Liver (tissue), 9 donors: ENCODE measurements around the gene ATP1A3. TPM values are rescaled to one million over a fixed set of nuclear protein-coding genes. Genes with fewer than 3 reads are reported as not detected.

Source experiments
- DNase-seq: peaks from one replicate; pipeline ENCODE4 v3.0.0-alpha.2; 2017; ENCODE audit warnings: low spot score
- H3K27ac ChIP-seq, 2 donors: one replicate each; pipeline ENCODE4 v1.7.0; 2013; ENCODE audit warnings: inconsistent platforms in 2 of 2, low read length in 2 of 2, control low read depth in 1 of 2, low read depth in 1 of 2, mild to moderate bottlenecking in 1 of 2
- H3K27me3 ChIP-seq, 4 donors: one replicate each; pipeline versions ENCODE4 v1.6.1 to v1.7.0; 2013; ENCODE audit warnings: low read length in 3 of 4, inconsistent platforms in 1 of 4, mild to moderate bottlenecking in 1 of 4, moderate library complexity in 1 of 4; ENCODE audit not compliant: control insufficient read depth in 4 of 4, insufficient read depth in 4 of 4
- H3K36me3 ChIP-seq, 4 donors: one replicate each; pipeline versions ENCODE4 v1.6.1 to v1.7.0; 2013; ENCODE audit warnings: low read length in 3 of 4, mild to moderate bottlenecking in 3 of 4, low read depth in 1 of 4, moderate library complexity in 1 of 4; ENCODE audit not compliant: control insufficient read depth in 4 of 4, insufficient read depth in 3 of 4
- H3K4me1 ChIP-seq, 4 donors: one replicate each; pipeline versions ENCODE4 v1.6.1 to v1.7.0; 2013; ENCODE audit warnings: low read length in 3 of 4, mild to moderate bottlenecking in 3 of 4, moderate library complexity in 1 of 4; ENCODE audit not compliant: control insufficient read depth in 4 of 4, insufficient read depth in 4 of 4
- H3K4me3 ChIP-seq, 3 donors: one replicate each; pipeline versions ENCODE4 v1.6.1 to v1.7.0; 2013; ENCODE audit warnings: low read length in 3 of 3, control low read depth in 1 of 3, low read depth in 1 of 3, mild to moderate bottlenecking in 1 of 3
- H3K9ac ChIP-seq, 2 donors: one replicate each; pipeline ENCODE4 v1.7.0; 2013; ENCODE audit warnings: low read length in 2 of 2, mild to moderate bottlenecking in 2 of 2, moderate library complexity in 2 of 2, control low read depth in 1 of 2, low read depth in 1 of 2
- H3K9me3 ChIP-seq, 4 donors: one replicate each; pipeline versions ENCODE4 v1.6.1 to v1.7.0; 2013; ENCODE audit warnings: low read length in 3 of 4; ENCODE audit not compliant: control insufficient read depth in 4 of 4
- EGR1 ChIP-seq, 2 donors: IDR thresholded peaks; 2 replicates each; pipeline ENCODE4 v1.6.1; 2016 to 2018; ENCODE audit warnings: antibody characterized with exemption in 2 of 2, low read depth in 2 of 2
- FOXA1 ChIP-seq: IDR thresholded peaks from 2 replicates; pipeline ENCODE4 v1.6.1; 2016; ENCODE audit warnings: antibody characterized with exemption
- FOXA2 ChIP-seq: IDR thresholded peaks from 2 replicates; pipeline ENCODE4 v1.6.1; 2016; ENCODE audit warnings: antibody characterized with exemption
- GABPA ChIP-seq, 2 donors: IDR thresholded peaks in 1 of 2; conservative IDR thresholded peaks in 1 of 2; 2 replicates each; pipeline ENCODE4 v1.6.1; 2016; ENCODE audit warnings: antibody characterized with exemption in 2 of 2, mild to moderate bottlenecking in 1 of 2, moderate library complexity in 1 of 2
- HNF4A ChIP-seq, 2 donors: conservative IDR thresholded peaks; 2 replicates each; pipeline ENCODE4 v1.6.1; 2016; ENCODE audit warnings: antibody characterized with exemption in 2 of 2, mild to moderate bottlenecking in 2 of 2
- JUND ChIP-seq, 2 donors: IDR thresholded peaks; 2 replicates each; pipeline ENCODE4 v1.6.1; 2016; ENCODE audit warnings: antibody characterized with exemption in 2 of 2
- NR2F2 ChIP-seq: IDR thresholded peaks from 2 replicates; pipeline ENCODE4 v1.6.1; 2016; ENCODE audit warnings: antibody characterized with exemption
- RAD21 ChIP-seq, 2 donors: IDR thresholded peaks; 2 replicates each; pipeline ENCODE4 v1.6.1; 2016; ENCODE audit warnings: antibody characterized with exemption in 2 of 2, mild to moderate bottlenecking in 2 of 2
- RXRA ChIP-seq, 2 donors: IDR thresholded peaks; 2 replicates each; pipeline ENCODE4 v1.6.1; 2017 to 2018; ENCODE audit warnings: antibody characterized with exemption in 2 of 2, mild to moderate bottlenecking in 1 of 2
- SP1 ChIP-seq: IDR thresholded peaks from 2 replicates; pipeline ENCODE4 v1.6.1; 2018; ENCODE audit warnings: antibody characterized with exemption, mild to moderate bottlenecking
- TAF1 ChIP-seq: conservative IDR thresholded peaks from 2 replicates; pipeline ENCODE4 v1.6.1; 2016; ENCODE audit warnings: antibody characterized with exemption, mild to moderate bottlenecking
- YY1 ChIP-seq: IDR thresholded peaks from 2 replicates; pipeline ENCODE4 v1.6.1; 2016; ENCODE audit warnings: antibody characterized with exemption, mild to moderate bottlenecking
- WGBS: extraction: QIAGEN DNeasy Blood & Tissue Kit; methylation state at CpG from one replicate; pipeline ENCODE4 v1.1.7; 2013; 5-methylcytosine and 5-hydroxymethylcytosine counted together
- polyA plus RNA-seq, 2 donors: library from polyadenylated mRNA; stranded (reverse) in 1 of 2; unstranded in 1 of 2; fragments of 200-250 nt in 1 of 2; fragments of >200 nt in 1 of 2; fragmentation: Nextera tagmentation in 1 of 2; extraction: Ambion mirVana in 1 of 2; gene quantifications; one replicate each; pipeline versions ENCODE4 v1.2.1 to v1.2.3, GENCODE V29; 2013 to 2015
- total RNA-seq, 2 donors: library from RNA; depleted of rRNA; stranded (reverse); fragments of >200 nt; gene quantifications; one replicate each; pipeline ENCODE4 v1.2.3, GENCODE V29; 2014
- TF ChIP-seq, protein P1 (sequence below): IDR thresholded peaks from 2 replicates; pipeline ENCODE4 v1.6.1; 2016; ENCODE audit warnings: antibody characterized with exemption, mild to moderate bottlenecking
- TF ChIP-seq, protein P2 (sequence below): fragments of 150-350 bp; IDR thresholded peaks from 2 replicates; pipeline ENCODE4 v1.5.1; 2017; ENCODE audit warnings: improper control_type of control experiment, low read depth, low read length; ENCODE audit not compliant: missing input control
- TF ChIP-seq, protein P3 (sequence below): IDR thresholded peaks from 2 replicates; pipeline ENCODE4 v1.6.1; 2016; ENCODE audit warnings: antibody characterized with exemption
- TF ChIP-seq, protein P4 (sequence below): IDR thresholded peaks from 2 replicates; pipeline ENCODE4 v1.6.1; 2016; ENCODE audit warnings: antibody characterized with exemption
- TF ChIP-seq, protein P5 (sequence below): IDR thresholded peaks from 2 replicates; pipeline ENCODE4 v1.6.1; 2016; ENCODE audit warnings: antibody characterized with exemption
- donor health status: healthy.
- donor health status: healthy.
- donor health status: healthy.
- donor health status: healthy.
- donor health status: healthy.

ATP1A3 gene
- total and polyA plus RNA-seq, 4 donors = 0.05 to 0.09 (median 0.08) TPM; not detected in 1

DNA sequence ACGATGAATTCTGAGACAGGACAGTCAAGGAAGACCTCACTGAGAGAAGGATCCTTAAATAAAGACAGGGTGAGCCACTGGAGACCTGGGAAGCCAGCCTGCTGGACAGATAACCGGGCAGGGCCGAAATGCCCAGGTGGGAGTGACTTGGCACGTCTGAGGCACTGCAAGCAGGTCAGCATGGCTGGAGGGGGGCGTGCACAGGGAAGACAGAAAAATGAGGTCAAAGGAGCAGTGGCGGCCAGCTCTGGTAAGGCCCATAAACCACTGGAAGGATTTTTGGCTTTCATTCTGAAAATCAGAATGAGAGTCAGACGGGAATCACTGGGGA lies 5.8 kb upstream of the ATP1A3 start (continued):
- TF ChIP-seq, protein P1, sequence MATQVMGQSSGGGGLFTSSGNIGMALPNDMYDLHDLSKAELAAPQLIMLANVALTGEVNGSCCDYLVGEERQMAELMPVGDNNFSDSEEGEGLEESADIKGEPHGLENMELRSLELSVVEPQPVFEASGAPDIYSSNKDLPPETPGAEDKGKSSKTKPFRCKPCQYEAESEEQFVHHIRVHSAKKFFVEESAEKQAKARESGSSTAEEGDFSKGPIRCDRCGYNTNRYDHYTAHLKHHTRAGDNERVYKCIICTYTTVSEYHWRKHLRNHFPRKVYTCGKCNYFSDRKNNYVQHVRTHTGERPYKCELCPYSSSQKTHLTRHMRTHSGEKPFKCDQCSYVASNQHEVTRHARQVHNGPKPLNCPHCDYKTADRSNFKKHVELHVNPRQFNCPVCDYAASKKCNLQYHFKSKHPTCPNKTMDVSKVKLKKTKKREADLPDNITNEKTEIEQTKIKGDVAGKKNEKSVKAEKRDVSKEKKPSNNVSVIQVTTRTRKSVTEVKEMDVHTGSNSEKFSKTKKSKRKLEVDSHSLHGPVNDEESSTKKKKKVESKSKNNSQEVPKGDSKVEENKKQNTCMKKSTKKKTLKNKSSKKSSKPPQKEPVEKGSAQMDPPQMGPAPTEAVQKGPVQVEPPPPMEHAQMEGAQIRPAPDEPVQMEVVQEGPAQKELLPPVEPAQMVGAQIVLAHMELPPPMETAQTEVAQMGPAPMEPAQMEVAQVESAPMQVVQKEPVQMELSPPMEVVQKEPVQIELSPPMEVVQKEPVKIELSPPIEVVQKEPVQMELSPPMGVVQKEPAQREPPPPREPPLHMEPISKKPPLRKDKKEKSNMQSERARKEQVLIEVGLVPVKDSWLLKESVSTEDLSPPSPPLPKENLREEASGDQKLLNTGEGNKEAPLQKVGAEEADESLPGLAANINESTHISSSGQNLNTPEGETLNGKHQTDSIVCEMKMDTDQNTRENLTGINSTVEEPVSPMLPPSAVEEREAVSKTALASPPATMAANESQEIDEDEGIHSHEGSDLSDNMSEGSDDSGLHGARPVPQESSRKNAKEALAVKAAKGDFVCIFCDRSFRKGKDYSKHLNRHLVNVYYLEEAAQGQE = no peak
- TF ChIP-seq GABPA (IDR thresholded peaks at IDR 0.05 in 1 of 2, conservative IDR thresholded peaks at IDR 0.05 in 1 of 2) (no peak), NR2F2 (no peak), FOXA1 (no peak), RXRA (IDR thresholded peaks at IDR 0.05) (no peak)

DNA sequence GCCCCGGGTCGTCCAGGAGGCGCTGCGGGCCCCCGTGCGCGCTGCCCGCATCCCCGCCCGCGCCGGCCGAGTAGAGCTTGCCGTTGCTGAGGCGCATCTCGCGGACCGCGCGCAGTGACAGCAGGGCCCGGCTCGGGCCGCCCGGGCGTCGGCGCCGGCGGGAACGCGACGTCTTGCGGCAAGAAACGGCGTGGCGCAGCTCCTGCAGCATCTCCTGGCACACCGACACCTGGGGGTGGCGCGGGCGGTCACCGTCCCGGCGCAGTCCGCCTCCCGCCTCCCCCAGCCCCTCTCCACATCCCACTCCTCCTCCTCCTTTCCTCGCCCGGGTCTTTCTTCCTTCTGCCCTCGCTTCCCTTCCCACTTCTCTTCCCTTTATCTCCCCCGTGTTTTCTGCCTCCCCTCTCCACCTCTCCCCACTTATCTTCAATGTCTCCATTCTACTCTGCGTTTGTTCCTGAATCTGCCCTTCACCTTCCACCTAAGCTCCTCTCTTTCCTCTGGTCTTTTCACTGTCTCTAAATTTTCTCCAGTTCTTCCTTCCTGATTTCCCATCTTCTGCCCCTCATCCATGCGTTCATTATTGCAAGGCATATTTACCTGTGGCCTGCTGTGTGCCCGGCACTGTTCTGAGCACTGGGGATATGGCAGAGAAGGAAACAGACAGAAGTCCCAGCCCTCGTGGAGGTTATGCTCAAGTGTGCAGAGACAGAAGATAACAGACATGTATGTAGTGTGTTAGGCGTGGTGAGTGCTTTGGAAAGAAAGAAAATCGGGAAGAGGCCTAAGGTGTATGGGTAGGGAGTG lies 5.2 kb upstream of the ATP1A3 start:
- H3K27me3 ChIP-seq = peaks cover 8 to 25% (median 12%) of the 10 kb centered on the region in 4 donors
- H3K36me3 ChIP-seq = no peaks in the 10 kb centered on the region
- 10% methylated on average over 55 of the region's 55 CpGs for WGBS
- no peaks in the 10 kb centered on the region for H3K9me3 ChIP-seq
- no peak overlapping the region for H3K9ac ChIP-seq
- DNase-seq = no peak
- no peak overlapping the region for H3K27ac ChIP-seq
- TF ChIP-seq RAD21 (IDR thresholded peaks at IDR 0.05) = no peak
- TF ChIP-seq HNF4A (conservative IDR thresholded peaks at IDR 0.05) = no peak
- TF ChIP-seq SP1 = no peak
- TF ChIP-seq, protein P2, sequence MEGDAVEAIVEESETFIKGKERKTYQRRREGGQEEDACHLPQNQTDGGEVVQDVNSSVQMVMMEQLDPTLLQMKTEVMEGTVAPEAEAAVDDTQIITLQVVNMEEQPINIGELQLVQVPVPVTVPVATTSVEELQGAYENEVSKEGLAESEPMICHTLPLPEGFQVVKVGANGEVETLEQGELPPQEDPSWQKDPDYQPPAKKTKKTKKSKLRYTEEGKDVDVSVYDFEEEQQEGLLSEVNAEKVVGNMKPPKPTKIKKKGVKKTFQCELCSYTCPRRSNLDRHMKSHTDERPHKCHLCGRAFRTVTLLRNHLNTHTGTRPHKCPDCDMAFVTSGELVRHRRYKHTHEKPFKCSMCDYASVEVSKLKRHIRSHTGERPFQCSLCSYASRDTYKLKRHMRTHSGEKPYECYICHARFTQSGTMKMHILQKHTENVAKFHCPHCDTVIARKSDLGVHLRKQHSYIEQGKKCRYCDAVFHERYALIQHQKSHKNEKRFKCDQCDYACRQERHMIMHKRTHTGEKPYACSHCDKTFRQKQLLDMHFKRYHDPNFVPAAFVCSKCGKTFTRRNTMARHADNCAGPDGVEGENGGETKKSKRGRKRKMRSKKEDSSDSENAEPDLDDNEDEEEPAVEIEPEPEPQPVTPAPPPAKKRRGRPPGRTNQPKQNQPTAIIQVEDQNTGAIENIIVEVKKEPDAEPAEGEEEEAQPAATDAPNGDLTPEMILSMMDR = no peak
- no peak for TF ChIP-seq YY1
- no peak for TF ChIP-seq RXRA (IDR thresholded peaks at IDR 0.05)
- TF ChIP-seq, protein P1 = no peak
- no peak for TF ChIP-seq FOXA1
- TF ChIP-seq TAF1 = no peak
- no peak for TF ChIP-seq GABPA (IDR thresholded peaks at IDR 0.05 in 1 of 2, conservative IDR thresholded peaks at IDR 0.05 in 1 of 2)
- TF ChIP-seq, protein P3, sequence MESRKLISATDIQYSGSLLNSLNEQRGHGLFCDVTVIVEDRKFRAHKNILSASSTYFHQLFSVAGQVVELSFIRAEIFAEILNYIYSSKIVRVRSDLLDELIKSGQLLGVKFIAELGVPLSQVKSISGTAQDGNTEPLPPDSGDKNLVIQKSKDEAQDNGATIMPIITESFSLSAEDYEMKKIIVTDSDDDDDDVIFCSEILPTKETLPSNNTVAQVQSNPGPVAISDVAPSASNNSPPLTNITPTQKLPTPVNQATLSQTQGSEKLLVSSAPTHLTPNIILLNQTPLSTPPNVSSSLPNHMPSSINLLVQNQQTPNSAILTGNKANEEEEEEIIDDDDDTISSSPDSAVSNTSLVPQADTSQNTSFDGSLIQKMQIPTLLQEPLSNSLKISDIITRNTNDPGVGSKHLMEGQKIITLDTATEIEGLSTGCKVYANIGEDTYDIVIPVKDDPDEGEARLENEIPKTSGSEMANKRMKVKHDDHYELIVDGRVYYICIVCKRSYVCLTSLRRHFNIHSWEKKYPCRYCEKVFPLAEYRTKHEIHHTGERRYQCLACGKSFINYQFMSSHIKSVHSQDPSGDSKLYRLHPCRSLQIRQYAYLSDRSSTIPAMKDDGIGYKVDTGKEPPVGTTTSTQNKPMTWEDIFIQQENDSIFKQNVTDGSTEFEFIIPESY = no peak
- TF ChIP-seq, protein P4, sequence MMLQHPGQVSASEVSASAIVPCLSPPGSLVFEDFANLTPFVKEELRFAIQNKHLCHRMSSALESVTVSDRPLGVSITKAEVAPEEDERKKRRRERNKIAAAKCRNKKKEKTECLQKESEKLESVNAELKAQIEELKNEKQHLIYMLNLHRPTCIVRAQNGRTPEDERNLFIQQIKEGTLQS = no peak
- no peak for TF ChIP-seq FOXA2
- no peak for TF ChIP-seq JUND (IDR thresholded peaks at IDR 0.05)
- no peak for TF ChIP-seq NR2F2
- TF ChIP-seq, protein P5, sequence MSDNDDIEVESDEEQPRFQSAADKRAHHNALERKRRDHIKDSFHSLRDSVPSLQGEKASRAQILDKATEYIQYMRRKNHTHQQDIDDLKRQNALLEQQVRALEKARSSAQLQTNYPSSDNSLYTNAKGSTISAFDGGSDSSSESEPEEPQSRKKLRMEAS = no peak
- no peak for TF ChIP-seq EGR1 (IDR thresholded peaks at IDR 0.05; ENCODE audit: low read depth in 2 of 2)
- H3K4me1 ChIP-seq = peaks cover 0 to 5% (median 0%) of the 10 kb centered on the region in 4 donors
- no peak overlapping the region for H3K4me3 ChIP-seq
